Ishikawa (cell line): Measurements from ENCODE around the gene TRDN.

Experiments
- CEBPB ChIP-seq: IDR thresholded peaks from 2 replicates; pipeline ENCODE4 v1.6.1; 2012
- CREB1 ChIP-seq: IDR thresholded peaks from 2 replicates; pipeline ENCODE4 v1.6.1; 2012; ENCODE audit warnings: low read depth
- EGR1 ChIP-seq: IDR thresholded peaks from 2 replicates; pipeline ENCODE4 v1.6.1; 2012
- EP300 ChIP-seq: IDR thresholded peaks from 2 replicates; pipeline ENCODE4 v1.6.1; 2012; ENCODE audit warnings: borderline replicate concordance
- FOXM1 ChIP-seq: IDR thresholded peaks from 2 replicates; pipeline ENCODE4 v1.6.1; 2012; ENCODE audit warnings: low read depth, borderline replicate concordance
- NFIC ChIP-seq: IDR thresholded peaks from 2 replicates; pipeline ENCODE4 v1.6.1; 2012
- RAD21 ChIP-seq: IDR thresholded peaks from 2 replicates; pipeline ENCODE4 v1.6.1; 2012; ENCODE audit warnings: low read depth
- TAF1 ChIP-seq: IDR thresholded peaks from 2 replicates; pipeline ENCODE4 v1.6.1; 2012; ENCODE audit warnings: low read depth, mild to moderate bottlenecking
- TCF12 ChIP-seq: IDR thresholded peaks from 2 replicates; pipeline ENCODE4 v1.6.1; 2012; ENCODE audit warnings: low read depth
- TEAD4 ChIP-seq: IDR thresholded peaks from 2 replicates; pipeline ENCODE4 v1.6.1; 2012
- YY1 ChIP-seq: IDR thresholded peaks from 2 replicates; pipeline ENCODE4 v1.6.1; 2012; ENCODE audit warnings: low read depth
- ZBTB7A ChIP-seq: IDR thresholded peaks from 2 replicates; pipeline ENCODE4 v1.6.1; 2012; ENCODE audit warnings: low read depth
- TF ChIP-seq, protein P1 (sequence below): IDR thresholded peaks from 2 replicates; pipeline ENCODE4 v1.6.1; 2012
- TF ChIP-seq, protein P2 (sequence below): IDR thresholded peaks from 2 replicates; pipeline ENCODE4 v1.6.1; 2012
- TF ChIP-seq, protein P3 (sequence below): IDR thresholded peaks from 2 replicates; pipeline ENCODE4 v1.6.1; 2012; ENCODE audit warnings: low read depth, mild to moderate bottlenecking

TRDN gene

DNA sequence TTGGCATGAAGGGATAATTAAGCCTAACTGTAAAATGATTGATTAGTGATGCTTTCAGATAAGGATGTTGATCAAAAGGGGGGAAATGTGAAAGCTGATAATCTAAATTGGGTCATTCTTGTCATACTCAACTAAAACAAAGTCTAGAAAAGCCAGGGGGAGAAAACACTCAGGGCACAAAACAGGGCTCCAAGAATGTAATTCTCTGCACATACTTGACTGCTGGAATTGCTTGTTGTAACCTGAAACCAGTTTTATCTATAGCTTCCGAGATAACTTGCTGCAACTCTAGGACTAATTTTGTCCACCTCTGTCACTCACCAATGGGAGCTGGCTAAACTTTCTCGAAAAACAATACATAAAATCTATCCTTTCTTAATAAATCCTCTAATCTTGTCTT is 330.4 kb downstream of the TRDN start:
- TF ChIP-seq TCF12 (no peak), CREB1 (no peak), CEBPB (no peak), FOXM1 (no peak), EP300 (no peak), NFIC (no peak), TEAD4 (no peak), TAF1 (no peak), RAD21 (no peak), YY1 (no peak), ZBTB7A (no peak), EGR1 (no peak)
- TF ChIP-seq, protein P1, sequence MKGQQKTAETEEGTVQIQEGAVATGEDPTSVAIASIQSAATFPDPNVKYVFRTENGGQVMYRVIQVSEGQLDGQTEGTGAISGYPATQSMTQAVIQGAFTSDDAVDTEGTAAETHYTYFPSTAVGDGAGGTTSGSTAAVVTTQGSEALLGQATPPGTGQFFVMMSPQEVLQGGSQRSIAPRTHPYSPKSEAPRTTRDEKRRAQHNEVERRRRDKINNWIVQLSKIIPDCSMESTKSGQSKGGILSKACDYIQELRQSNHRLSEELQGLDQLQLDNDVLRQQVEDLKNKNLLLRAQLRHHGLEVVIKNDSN = no peak
- TF ChIP-seq, protein P2, sequence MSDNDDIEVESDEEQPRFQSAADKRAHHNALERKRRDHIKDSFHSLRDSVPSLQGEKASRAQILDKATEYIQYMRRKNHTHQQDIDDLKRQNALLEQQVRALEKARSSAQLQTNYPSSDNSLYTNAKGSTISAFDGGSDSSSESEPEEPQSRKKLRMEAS = no peak
- TF ChIP-seq, protein P3, sequence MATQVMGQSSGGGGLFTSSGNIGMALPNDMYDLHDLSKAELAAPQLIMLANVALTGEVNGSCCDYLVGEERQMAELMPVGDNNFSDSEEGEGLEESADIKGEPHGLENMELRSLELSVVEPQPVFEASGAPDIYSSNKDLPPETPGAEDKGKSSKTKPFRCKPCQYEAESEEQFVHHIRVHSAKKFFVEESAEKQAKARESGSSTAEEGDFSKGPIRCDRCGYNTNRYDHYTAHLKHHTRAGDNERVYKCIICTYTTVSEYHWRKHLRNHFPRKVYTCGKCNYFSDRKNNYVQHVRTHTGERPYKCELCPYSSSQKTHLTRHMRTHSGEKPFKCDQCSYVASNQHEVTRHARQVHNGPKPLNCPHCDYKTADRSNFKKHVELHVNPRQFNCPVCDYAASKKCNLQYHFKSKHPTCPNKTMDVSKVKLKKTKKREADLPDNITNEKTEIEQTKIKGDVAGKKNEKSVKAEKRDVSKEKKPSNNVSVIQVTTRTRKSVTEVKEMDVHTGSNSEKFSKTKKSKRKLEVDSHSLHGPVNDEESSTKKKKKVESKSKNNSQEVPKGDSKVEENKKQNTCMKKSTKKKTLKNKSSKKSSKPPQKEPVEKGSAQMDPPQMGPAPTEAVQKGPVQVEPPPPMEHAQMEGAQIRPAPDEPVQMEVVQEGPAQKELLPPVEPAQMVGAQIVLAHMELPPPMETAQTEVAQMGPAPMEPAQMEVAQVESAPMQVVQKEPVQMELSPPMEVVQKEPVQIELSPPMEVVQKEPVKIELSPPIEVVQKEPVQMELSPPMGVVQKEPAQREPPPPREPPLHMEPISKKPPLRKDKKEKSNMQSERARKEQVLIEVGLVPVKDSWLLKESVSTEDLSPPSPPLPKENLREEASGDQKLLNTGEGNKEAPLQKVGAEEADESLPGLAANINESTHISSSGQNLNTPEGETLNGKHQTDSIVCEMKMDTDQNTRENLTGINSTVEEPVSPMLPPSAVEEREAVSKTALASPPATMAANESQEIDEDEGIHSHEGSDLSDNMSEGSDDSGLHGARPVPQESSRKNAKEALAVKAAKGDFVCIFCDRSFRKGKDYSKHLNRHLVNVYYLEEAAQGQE = no peak

DNA sequence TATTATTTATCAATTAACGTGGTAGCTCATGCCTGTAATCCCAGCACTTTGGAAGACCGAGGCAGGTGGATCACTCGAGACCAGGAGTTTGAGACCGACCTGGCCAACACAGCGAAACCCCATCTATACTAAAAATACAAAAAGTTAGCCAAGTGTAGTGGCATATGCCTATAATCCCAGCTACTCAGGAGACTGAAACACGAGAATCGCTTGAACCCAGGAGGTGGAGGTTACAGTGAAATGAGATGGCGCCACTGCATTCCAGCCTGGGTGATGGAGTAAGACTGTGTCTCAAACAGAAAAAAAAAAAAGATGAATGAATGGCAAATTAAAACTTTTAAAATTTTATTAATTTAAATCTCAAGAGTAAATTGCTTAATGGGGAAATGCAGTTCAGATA is 341.1 kb downstream of the TRDN start:
- TF ChIP-seq RAD21 = no peak
- TF ChIP-seq EGR1 = no peak
- no peak for TF ChIP-seq CEBPB
- no peak for TF ChIP-seq ZBTB7A
- no peak for TF ChIP-seq CREB1
- no peak for TF ChIP-seq NFIC
- no peak for TF ChIP-seq TEAD4
- no peak for TF ChIP-seq YY1
- TF ChIP-seq, protein P1 = no peak
- TF ChIP-seq, protein P2 = no peak
- TF ChIP-seq TCF12 = no peak
- no peak for TF ChIP-seq EP300
- TF ChIP-seq FOXM1 = no peak
- no peak for TF ChIP-seq TAF1
- TF ChIP-seq, protein P3 = no peak

DNA sequence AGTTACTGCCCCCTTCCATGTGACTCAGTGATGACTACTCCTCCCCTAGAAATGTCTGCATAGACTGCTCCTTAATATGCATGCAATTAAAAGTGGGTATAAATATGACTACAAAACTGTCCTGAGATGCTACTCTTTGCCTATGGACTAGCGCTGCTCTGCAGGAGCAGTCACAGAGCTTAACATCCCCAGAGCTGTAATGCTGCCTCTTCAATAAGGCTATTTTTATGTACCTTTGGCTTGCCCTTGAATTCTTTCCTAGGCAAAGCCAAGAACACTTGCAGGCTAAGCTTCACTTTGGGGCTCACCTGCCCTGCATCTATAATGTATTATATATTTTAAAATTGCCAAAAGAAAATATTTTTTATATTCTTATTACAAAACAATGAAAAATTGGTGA is 341.6 kb downstream of the TRDN start:
- TF ChIP-seq TCF12 (no peak), EP300 (no peak), NFIC (no peak), TEAD4 (no peak), CREB1 (no peak), TAF1 (no peak), EGR1 (no peak), CEBPB (no peak), FOXM1 (no peak), RAD21 (no peak), ZBTB7A (no peak), YY1 (no peak)
- TF ChIP-seq, protein P2 = no peak
- TF ChIP-seq, protein P3 = no peak
- TF ChIP-seq, protein P1 = no peak

DNA sequence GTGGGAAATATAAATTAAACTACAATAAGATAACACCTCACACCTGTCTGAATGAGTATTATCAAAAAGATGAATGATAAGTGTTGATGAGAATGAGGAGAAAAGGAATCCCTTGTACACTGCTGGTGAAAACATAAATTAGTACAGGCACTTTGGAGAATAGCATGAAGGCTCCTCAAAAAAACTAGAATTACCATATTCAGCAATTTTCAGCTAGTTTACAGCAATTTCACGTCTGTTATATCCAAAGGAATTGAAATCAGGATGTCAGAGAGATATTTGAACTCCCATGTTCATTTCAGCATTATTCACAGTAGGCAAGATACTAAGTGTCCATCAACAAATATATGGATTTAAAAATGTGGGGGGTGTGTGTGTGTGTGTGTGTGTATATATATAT is 348.1 kb downstream of the TRDN start:
- TF ChIP-seq TEAD4 (no peak), TCF12 (no peak), RAD21 (no peak), NFIC (no peak), YY1 (no peak), FOXM1 (no peak), CREB1 (no peak), CEBPB (no peak), EP300 (no peak)
- TF ChIP-seq, protein P3 = no peak
- TF ChIP-seq, protein P1 = no peak
